HG03139 (cell line): Measurements from ENCODE around the gene BBS7.

Experiments
- ATAC-seq: cut with Tn5 transposase; IDR thresholded peaks from one replicate; pipeline ENCODE4 v1.9.1; 2021; ENCODE audit not compliant: unreplicated experiment

The BBS7 gene, protein sequence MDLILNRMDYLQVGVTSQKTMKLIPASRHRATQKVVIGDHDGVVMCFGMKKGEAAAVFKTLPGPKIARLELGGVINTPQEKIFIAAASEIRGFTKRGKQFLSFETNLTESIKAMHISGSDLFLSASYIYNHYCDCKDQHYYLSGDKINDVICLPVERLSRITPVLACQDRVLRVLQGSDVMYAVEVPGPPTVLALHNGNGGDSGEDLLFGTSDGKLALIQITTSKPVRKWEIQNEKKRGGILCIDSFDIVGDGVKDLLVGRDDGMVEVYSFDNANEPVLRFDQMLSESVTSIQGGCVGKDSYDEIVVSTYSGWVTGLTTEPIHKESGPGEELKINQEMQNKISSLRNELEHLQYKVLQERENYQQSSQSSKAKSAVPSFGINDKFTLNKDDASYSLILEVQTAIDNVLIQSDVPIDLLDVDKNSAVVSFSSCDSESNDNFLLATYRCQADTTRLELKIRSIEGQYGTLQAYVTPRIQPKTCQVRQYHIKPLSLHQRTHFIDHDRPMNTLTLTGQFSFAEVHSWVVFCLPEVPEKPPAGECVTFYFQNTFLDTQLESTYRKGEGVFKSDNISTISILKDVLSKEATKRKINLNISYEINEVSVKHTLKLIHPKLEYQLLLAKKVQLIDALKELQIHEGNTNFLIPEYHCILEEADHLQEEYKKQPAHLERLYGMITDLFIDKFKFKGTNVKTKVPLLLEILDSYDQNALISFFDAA

DNA sequence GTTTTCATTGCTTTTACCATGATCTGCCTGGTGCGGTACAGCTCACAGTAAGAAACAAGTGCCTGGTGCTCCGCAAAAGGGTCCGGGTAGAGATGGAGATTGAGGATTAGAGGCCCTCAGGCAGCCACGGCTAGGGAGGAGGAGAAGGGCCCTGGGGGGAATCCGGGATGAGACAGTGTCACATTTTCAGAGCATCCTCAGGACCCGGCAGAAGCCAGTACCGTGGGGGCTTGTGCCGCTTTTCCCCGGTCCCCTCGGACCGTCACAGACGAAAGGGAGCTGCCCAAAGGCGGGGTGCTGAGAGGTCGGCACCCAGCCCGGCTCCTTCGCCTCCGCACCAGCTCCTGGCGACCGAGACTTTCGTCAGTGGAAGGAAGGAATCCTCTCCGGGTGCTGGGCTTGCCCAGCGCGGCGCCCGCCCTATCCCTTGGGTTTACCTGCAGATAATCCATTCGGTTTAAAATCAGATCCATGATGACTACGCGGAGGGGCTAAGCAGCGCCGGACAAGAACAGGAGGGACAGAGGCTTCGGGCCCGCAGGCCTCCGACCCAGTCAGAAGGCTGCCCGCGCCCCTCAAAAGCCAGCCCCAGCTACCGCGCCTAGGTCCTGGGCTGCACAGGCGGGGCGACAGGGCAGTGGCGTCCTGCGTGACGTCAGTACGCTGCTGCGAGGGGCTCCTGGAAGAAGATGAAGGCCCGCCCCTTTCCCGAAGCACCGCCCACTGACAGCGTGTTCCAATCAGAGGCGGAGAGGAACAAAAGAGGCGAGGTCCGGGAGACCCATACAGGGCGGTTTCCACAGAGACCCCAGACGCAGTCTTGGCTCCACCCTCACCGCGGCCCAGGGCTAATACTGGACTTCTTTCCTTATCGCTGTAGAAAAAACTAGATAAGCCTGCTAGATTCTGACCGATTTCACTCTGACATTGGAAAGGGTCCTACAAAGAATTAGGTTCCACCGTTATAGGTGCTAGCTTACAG lies at the start of gene BBS7:
Gene BBS7 (minus strand): TSS at position 634 of the 982 bp plus-strand sequence. CDS start 161 bp downstream, at position 473.
- ATAC-seq = peak; percentile 99

DNA sequence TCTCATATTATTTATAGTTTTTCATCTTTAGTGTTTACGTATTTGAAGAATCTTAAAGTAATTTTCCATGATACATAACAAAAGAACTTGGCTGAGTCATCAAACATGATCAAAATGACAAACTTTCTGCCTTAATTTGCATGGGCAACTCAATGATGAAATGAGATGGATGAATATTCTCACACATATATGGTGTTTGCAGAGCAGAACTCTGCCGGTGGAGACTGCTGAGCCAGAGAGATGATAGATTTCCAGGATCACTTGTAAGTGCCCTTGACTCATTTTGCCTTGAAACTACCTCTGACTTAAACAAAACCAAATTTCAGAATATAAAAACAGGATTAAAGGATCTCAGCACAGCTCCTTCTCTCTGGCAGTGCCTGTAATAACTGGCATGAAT lies 43.4 kb upstream of the BBS7 start:
- ATAC-seq = no peak

DNA sequence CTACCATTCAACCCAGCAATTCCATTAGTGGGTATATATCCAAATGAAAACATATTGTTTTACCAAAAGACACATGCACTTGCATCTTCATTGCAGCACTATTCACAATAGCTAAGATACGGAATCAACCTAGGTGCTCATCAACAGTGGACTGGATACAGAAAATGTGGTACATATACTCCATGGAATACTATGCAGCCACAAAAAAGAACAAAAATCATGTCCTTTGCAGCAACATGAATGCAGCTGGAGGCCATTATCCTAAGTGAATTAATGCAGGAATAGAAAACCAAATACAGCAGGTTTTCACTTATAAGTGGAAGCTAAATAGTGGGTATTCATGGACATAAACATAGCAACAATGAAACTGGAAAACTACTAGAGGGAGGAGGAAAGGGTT lies 38.1 kb upstream of the BBS7 start:
- no peak for ATAC-seq

DNA sequence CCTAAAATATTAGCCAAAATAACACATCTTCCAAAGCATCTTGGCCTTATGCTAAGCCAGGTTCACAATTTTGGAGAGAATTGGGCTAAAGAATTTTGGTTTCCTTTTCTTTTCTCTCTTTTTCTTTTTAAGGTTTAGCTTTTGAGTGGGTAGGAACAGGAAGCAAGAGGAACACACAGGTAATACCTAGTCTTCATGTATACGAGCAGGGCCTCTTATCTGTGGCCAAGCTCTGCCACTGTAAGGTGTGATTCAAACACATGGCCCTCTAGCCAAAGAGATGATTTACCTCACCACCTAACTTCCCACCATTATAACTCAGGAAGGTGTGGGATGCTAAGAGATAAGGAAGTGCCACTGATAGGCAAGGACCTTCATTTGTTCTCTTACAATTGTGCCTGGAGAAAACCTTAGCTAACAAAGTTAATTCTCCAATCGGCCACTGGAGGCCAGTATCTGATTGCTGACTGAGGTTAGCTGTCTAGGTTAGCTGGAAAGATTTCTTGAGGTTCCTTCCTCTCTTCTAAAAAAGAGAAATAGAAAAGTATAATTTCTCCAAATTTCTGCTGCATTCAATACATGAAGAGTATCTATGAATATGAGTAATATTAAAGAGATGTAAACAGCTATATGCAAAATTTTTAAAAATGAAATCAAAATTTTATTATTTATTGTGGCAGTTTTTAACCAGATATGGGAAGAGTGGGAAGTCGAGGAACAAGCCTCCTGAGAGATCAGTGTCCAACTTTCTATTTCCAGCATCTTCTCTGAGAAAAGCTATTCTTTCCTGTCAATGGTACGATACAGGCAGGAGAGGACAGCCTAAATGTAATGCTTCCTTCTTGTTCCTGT lies 30.1 kb upstream of the BBS7 start:
- ATAC-seq = peak; percentile 87

DNA sequence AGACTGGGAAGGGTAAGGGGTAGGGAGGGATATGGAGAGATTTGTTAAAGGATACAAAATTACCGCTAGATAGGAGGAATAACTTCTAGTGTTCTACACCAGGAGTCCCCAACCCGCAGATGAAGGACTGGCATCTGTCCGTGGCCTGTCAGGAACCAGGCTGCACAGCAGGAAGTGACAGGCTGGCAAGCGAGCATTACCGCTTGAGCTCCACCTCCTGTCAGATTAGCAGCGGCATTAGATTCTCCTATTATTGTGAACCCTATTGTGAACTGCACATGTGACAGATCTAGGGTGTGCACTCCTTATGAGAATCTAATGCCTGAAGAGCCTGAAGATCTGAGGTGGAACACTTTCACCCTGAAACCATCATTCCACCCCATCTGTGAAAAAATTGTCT lies 27.9 kb upstream of the BBS7 start:
- no peak for ATAC-seq

DNA sequence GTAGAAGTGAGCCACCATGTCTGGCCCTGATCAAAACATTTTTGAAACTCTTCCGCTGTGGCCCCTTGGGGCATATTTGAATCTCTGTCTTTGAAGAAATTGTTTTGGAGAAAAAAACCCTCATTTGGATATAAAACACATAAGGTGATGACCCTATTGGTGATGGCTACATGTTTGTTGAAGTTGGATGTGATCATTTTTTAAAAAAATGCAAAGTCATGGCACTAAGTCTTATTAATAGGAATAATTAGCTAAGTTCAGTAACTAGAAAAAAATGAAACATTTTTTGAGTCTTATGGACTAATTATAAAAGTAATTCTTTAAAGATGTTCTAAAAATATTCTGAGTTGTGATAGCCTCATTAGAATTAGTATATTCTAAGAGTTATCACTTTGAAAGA lies 17.9 kb upstream of the BBS7 start:
- ATAC-seq = no peak

DNA sequence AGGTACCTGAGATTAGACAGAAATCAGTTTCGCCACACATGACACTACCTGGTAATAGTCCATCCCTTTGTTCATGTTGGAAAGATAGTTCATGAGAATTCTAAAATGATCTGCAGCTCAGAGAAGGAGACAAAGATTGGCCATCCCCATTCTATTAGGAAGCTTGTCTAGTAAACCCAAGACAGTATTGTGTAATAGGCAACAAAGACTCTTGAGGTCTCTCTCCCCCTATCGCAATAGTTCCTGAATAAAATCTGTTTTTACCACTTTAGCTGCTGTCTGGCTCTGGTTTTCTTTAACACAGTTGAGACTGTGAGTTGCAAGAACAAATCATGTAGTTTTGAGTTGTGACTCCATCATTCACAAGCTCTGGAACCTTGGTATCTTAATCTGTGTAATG lies 14.8 kb upstream of the BBS7 start:
- no peak for ATAC-seq

DNA sequence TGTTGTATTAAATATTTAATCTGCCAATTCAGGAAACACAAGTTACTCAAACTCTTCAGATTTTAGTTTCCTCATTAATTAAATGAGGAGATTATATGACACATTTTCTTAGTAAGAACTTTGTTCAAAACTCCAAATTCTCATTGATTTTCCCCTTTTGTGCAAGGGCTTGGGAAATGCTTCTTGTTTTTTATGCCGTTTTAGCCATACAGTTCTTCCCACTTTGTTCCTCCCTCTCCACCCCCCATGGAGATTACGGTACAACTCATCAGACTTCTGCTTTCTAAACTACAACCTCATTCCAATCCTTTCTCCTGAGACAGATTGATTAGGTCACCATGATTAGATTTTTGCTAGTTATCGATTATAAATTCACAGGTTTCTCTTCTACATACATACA lies 10.9 kb upstream of the BBS7 start:
- no peak for ATAC-seq

DNA sequence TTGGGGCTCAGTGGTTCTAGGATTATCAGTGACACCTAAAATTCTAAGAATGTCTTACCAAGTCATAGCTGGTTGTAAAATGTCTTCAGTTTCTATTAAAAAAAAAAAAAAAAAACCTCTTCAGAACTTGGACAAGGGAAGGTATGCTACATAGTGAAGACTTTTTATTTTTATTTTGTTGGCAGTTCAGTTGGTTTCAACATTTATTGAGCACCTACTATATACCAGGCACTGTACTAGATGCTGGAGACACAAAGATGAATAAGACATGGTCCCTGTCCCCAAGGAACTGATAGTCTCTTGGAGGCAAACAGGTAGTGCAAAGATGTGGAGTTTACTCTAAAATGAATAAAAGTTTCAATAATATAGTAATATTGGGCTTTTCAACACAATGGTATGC lies 8.9 kb upstream of the BBS7 start:
- ATAC-seq = no peak

DNA sequence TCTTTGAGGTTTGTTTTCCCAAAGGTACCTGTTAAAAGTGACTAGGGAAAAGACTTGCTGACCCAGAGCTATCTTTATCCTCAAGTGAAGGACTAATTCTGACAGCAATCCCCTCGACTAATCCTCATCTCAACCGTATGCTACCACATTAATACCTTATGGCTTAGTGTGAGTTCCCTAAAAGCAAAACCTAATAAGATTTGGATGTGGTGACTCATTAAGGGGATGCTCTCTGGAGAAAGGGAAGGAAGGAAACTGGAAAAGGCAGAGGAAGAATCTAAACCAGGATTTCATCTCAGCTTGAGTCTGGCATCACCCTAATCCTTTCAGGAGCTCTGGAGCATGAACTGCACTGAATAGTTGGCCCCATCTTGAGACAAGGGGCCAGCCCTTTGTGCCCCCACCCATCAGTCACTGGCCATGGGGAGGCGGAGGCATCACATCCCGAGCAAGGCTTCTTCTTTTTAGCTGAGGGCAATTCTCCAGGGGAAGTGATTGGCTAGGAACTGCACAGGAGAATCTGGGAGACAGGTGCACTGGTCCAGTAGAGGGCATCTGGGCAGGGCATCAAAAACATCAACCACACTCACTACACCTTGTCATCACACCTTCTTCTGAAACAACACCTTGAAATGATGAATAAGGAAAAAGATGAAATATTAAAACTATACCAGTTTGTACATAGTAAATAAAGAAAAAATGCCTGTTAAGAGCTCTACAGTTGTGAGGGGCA lies 6.9 kb upstream of the BBS7 start:
- ATAC-seq = no peak

DNA sequence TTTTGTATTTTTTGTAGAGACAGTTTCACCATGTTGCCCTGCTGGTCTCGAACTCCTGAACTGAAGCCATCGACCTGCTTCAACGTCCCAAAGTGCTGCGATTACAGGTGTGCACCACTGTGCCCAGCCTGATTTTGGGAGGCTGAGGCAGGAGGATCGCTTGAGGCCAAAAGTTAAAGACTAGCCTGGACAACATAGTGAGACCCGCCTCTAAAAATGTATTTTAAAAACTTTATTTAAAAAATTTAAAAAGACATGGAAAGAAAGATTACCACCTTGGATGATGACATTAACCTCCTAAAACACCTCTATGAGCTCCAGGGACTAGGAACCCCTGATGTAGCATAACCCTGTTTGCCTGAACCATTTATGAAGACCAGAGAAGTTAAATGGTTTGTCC lies 5.8 kb upstream of the BBS7 start:
- ATAC-seq = no peak

DNA sequence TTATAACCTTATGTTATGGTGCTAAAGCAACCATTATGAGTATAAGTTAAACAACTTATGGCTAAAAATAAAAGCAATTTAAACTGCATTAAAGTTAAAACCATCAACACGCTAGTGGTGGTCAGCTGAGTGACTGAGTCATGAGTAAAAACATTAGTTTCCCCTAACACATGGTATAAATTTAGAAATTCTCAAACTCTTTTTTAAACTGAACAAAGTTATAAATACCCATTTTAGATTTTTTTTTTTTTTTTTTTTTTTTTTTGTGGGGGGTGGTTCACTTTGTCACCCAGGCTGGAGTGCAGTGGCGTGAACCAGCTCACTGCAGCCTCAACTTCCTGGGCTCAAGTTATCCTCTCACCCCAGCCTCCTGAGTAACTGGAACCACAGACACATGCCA lies 5.4 kb upstream of the BBS7 start:
- no peak for ATAC-seq

DNA sequence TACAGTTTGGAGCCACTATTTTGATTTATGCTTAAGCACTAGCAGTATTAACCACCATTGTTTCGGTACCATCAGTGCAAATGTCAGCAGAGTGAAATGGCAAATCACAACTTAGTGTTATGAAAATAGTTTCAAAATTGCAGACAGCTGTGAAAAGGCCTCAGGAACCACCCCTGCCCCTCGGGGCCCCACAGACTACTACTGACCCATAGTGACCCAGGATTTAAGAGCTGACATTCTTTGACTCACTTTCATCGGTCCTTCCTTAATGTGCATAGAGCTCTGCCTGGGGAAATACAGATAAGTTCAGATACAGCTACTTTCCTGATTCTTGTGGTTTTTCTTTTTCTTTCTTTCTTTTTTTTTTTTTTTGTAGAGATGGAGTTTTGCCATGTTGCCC lies 3.3 kb upstream of the BBS7 start:
- no peak for ATAC-seq

DNA sequence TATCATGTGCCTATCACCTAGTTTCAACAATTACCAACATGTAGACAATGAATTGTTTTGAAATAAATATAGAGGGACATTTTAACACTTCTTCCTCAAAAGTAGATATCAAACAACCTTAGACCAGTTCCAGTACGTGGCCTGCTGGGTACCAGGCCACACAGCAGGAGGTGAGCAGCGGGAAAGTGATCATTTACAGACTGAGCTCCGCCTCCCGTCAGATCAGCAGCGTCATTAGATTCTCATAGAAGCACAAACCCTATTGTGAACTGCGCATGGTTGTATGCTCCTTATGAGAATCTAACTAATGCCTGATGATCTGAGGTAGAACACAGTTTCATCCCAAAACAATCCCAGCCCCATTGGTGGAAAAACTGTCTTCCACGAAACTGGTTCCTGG lies 6.5 kb downstream of the BBS7 start:
- ATAC-seq = no peak

DNA sequence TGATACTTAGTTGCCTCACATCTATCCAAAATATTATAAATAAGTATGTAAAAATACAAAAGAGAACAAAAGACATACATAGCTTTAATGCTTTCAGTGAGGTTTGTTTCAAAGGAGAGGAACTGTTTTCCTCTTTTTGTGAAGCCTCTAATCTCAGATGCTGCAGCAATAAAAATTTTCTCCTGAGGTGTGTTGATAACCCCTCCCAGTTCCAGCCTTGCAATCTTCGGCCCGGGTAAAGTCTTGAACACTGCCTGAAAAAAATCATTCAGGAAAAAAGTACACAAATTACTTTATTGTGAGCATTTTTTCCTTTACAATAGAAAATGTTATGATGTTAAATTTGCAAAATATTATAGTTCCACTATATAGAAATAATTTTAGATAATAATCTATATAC lies 8.8 kb downstream of the BBS7 start:
- ATAC-seq = no peak

DNA sequence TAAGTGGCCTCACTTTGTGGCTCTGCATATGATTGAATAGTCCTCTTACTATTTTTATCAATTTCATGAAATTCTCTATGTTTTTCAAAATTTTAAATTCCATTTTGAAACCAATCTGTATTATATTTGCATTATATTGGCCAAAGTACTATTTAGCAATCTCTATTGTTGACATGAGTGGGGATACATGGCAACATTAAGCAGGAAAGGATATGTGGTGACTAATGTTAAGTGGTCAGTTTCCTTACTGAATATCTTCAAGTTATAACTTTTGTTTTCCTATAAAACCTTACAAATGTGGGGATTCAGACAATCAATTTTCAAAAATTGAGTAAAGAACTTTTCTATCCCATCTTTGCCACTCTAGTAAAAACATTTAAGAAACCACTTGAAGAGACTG lies 10.2 kb downstream of the BBS7 start:
- ATAC-seq = no peak

DNA sequence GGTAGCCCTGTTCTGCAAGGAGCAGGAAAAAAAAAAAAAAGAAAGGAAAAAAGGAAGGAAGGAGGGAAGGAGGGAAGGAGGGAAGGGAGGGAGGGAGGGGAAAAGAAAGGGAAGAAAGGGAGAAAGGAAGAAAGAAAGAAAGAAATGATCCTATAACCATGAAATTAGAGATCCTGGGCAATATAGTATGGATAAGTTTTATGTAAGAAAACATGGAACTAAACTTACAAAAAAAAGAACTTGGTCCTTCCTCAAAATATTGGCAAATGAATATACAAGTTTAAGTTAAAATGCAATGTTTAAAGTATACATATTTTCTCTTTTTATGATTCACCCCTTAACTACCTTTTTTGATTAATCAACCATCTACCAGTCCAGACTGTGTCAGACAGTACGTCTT lies 18.9 kb downstream of the BBS7 start:
- no peak for ATAC-seq

DNA sequence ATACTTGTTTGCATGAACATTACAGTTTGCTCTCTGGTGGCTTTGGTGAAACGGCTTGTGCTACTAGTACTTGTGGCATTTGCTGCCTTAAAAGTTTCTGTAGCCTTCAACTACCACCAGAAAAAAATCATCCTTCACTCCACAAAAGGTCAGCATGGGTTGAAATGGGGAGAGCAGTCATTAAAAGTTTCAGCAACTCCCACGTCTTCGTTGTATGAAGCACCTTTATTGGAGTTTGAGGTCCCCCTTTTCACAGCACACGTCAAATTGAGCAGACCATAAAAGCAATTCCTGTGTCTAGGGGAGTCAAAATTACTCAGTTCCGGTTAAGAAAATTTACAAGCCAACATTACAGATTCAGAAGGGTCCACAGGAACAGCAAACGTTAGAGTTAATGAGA lies 23.6 kb downstream of the BBS7 start:
- ATAC-seq = no peak

DNA sequence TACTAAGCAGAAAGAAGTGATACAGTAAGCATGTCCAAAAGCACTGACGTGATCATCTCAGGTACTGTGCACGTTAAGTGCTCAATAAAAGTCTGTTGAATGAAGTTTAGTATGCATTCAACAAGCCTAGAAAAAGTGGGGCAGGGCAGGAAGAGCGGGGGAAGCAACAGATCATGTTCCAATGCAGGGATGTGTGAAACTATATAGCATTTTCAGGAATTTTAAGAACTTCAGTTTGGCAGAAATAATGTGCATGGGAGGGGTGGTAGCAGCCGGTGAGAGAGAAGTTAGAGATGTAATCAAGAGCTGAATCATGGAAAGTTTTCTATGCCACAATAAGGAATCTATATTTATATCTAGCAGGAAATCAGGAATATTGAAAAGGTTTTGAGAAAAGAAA lies 27.4 kb downstream of the BBS7 start:
- no peak for ATAC-seq

DNA sequence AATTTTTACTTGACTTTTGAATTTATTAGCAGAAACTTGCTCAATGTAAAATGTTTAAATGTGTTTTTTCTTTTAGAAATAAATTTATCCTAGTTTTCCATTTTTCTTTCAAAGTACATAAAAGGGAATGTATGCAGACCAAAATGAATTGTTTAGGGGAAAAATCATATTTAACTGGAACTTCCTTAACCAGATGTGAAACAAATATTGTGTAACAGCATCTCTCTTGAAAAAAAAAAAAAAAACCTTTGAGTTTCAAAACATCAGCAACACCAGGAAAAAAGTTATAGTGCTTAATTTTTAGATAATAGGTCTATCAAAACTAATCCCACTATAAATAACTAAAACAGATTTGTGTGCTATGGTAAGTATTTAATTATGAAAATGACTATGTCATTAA lies 32.1 kb downstream of the BBS7 start:
- no peak for ATAC-seq
